DOHH2 (cell line): Measurements from ENCODE around the gene P2RY6.

ENCODE experiments used
- EZH2phosphoT487 ChIP-seq: fragments of 200-600 bp; sonication (generic); IDR thresholded peaks from 2 replicates; pipeline ENCODE4 v1.6.1; 2017; ENCODE audit warnings: borderline replicate concordance, mild to moderate bottlenecking, antibody characterized with exemption, low read length, moderate library complexity, mixed read lengths
- TF ChIP-seq, protein P1 (sequence below): fragments of 200-600 bp; sonication (generic); IDR thresholded peaks from one replicate; pipeline ENCODE4 v1.5.1; 2014; ENCODE audit warnings: antibody characterized with exemption, mild to moderate bottlenecking, low read depth, low read length; ENCODE audit not compliant: poor library complexity, severe bottlenecking

DNA sequence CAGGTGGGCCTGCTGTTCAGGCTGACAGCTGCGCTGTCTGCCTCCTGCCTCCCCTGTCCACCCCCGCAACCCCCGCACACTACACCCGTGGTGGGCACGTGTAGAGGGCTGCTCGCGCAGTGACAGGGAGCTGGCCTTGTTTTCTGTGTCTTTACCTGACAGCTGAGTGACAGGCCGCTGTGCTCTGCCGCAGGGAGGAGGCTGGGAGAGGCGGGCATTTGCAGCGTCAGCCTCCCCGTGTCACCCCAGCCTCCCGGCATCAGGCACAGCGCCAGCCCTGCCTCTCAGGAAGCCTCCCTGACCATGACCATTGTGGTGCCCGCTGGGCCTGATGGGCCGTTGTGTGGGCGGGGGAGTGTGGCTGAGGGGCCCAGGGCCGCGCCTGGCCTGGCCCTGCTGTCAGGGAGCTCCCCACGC, 72.1 kb downstream of the P2RY6 start:
- TF ChIP-seq, protein P1, sequence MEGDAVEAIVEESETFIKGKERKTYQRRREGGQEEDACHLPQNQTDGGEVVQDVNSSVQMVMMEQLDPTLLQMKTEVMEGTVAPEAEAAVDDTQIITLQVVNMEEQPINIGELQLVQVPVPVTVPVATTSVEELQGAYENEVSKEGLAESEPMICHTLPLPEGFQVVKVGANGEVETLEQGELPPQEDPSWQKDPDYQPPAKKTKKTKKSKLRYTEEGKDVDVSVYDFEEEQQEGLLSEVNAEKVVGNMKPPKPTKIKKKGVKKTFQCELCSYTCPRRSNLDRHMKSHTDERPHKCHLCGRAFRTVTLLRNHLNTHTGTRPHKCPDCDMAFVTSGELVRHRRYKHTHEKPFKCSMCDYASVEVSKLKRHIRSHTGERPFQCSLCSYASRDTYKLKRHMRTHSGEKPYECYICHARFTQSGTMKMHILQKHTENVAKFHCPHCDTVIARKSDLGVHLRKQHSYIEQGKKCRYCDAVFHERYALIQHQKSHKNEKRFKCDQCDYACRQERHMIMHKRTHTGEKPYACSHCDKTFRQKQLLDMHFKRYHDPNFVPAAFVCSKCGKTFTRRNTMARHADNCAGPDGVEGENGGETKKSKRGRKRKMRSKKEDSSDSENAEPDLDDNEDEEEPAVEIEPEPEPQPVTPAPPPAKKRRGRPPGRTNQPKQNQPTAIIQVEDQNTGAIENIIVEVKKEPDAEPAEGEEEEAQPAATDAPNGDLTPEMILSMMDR = no peak
- TF ChIP-seq EZH2phosphoT487 = no peak
